Bone marrow (tissue), 2 donors: ENCODE measurements around the gene TSPY10.
"Not testable (repeated sequence)": the region's sequence is repeated elsewhere in the genome, so short reads cannot be mapped to it uniquely, and the experiment has no call there.

Source experiments
- DNase-seq, 2 donors: peaks; one replicate each; lab custom pipeline; 2025; lab: John Stamatoyannopoulos, UW

Gene TSPY10

GRCh38 chrY:9527580-9527979 is at the start of gene TSPY10:
Gene TSPY10 (plus strand): TSS chrY:9527880. CDS start chrY:9527926, 46 bp downstream.
- not testable (repeated sequence) for DNase-seq

DNA sequence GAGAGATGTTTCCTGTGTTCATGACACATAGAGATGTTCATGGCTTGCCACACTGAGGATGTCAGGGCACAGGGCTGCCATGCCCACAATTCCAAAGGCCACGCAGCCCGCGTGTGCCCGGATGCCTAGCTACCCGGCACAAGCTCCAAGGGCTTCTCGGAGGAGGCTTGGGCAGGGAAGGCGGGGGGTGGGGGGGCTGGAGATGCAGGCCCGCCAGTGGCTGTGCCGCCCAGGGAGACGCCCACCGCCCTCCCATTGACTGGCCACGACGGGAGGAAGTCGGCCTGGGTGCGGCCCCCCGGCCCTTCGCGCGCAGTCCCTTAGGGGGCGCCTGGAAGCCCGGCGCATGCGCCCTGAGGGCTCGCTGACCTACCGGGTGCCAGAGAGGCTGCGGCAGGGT is 40.7 kb upstream of the TSPY10 start, which contains the start of gene TSPY9:
TSPY9 (plus strand) TSS at position 301 of the 400 bp plus-strand sequence; CDS start at position 347, 46 bp downstream.
- DNase-seq = not testable (repeated sequence)

- not testable (repeated sequence) for DNase-seq
Observed at GRCh38 chrY:9504396-9504795, 23.3 kb upstream of the TSPY10 start.

- DNase-seq = not testable (repeated sequence)
Observed at GRCh38 chrY:9516287-9516686, 11.4 kb upstream of the TSPY10 start.
